Measurements from ENCODE around the gene ASPSCR1.
A peak's percentile ranks its signal among the peaks of the same experiment; 100 is the strongest.

ASPSCR1 gene

DNA sequence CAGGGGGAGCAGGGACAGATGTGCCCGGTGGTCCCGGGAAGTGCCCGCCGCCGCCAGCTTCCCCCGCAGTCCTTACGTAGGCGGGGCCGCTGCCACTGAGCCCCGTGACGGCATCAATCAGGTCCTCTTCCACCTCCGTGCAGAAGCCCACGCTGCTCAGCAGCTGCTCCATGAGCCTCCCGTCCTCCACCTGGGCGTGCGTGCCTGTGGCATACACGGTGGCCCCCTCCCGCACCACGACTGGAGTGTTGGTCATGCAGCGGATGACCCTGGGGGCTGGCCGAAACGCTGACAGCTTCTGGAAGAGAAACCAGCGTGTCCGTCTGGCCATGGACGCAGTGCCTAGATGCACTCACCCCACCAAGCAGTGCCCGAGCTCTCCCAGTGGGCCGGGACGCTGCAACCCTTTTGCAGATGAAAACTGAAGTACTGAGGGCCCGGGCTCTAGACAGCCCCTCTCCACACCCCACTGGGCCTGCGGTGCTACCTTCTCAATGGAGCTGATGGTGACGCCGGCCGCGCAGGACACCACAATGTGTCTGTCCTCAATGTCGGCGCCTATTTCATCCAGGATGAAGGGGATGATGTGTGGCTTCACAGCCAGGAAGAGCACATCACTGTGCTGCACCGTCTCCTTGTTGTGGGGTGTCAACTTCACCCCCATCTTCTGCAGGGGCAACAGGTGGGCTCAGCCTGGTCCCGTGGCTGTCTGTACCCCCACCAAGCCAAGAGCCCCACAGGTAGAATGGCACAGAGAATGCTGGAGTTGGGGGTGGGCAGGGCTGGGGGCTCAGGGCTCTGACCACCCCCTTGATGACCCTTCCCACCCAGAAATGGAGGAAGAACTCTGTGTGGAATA is 42.4 kb upstream of the ASPSCR1 start:
- Mint-ChIP-seq H3K27ac (no peak overlapping the region), H3K9me3 (no peaks in the 10 kb centered on the region), H3K27me3 (peaks cover 84% of the 10 kb centered on the region), H3K4me1 (ENCODE audit: low read depth) (peaks cover 20% of the 10 kb centered on the region), H3K4me3 (no peak overlapping the region), H3K36me3 (ENCODE audit: low read depth) (no peaks in the 10 kb centered on the region)
- intact Hi-C loops (cut with micrococcal nuclease), result no loop called here

DNA sequence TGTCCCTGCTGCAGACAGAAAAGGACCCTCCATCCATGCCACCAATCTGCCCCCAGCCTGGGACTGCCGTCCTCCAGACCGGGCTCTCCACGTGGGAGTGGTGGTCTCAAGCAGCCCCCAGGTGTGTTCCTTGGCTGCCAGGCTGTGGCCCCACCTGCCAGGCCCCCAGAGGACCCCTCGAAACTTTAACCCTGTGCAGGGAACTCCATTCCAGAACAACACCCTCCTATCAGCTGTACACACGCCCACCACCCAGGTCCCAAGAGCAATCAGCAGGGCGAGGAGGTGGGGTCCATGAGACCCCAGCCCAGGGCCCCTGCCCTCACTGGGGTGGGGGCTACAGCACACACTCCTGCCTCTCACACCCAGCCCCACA is 41.7 kb upstream of the ASPSCR1 start:
- Mint-ChIP-seq H3K36me3 (ENCODE audit: low read depth) (no peaks in the 10 kb centered on the region), H3K4me3 (no peak overlapping the region), H3K27me3 (peaks cover 84% of the 10 kb centered on the region), H3K9me3 (no peaks in the 10 kb centered on the region), H3K4me1 (ENCODE audit: low read depth) (peaks cover 20% of the 10 kb centered on the region), H3K27ac (peak overlapping the region; percentile 36)
- intact Hi-C loops (cut with micrococcal nuclease), result no loop called here

DNA sequence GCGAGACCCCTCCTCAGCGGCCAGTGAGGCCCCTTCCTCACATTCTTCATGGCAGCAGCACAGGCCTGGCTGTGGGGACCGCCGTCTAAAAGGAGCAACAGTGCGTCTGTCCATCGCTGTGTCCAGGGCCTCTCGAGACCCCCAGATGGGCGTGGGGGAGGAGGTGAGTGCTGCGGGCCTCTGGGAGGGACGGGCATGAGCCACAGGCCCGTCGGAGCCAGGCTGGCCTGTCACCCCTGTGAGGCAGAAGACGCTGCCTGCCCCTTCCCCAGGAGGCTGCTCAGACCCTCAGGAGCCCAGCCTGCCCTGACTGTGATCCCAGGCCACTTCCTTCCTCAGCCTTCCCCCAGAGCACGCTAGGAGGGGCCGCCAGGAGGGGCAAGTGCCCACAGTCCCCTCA is 38.2 kb upstream of the ASPSCR1 start:
- no peaks in the 10 kb centered on the region for H3K36me3 Mint-ChIP-seq (ENCODE audit: low read depth)
- peaks cover 80% of the 10 kb centered on the region for H3K27me3 Mint-ChIP-seq
- H3K4me3 Mint-ChIP-seq, result no peak overlapping the region
- no peaks in the 10 kb centered on the region for H3K9me3 Mint-ChIP-seq
- intact Hi-C loops (cut with micrococcal nuclease), result no loop called here
- no peak overlapping the region for H3K27ac Mint-ChIP-seq
- peaks cover 11% of the 10 kb centered on the region for H3K4me1 Mint-ChIP-seq (ENCODE audit: low read depth)

DNA sequence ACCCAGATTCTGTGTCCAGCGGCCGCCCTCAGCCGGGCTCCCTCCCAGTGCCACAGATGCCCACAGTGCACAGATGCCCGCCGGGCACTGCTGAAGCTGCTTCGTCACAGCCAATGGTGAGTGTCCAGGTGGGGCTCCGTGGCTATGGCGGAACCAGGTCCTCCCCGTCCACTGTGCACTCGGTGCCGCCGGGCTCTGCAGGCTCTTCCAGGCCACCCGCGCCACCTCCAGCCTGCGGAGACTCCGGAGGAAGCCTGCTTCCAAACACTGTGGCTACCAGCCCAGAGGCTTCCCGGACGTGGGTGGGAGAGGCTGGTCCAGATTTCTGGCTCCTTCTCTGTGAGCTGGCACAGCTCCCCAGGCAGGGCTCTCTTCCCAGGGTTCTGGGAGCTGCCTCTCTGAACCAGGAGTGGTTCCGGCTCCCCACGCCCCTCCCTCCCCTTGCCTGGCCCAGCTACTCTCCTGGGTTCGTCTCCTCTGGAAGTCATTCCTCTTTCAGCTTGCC is 37.5 kb upstream of the ASPSCR1 start:
- H3K4me1 Mint-ChIP-seq (ENCODE audit: low read depth), result peaks cover 11% of the 10 kb centered on the region
- no peak overlapping the region for H3K27ac Mint-ChIP-seq
- H3K4me3 Mint-ChIP-seq, result no peak overlapping the region
- no peaks in the 10 kb centered on the region for H3K36me3 Mint-ChIP-seq (ENCODE audit: low read depth)
- intact Hi-C loops (cut with micrococcal nuclease), result no loop called here
- H3K27me3 Mint-ChIP-seq, result peaks cover 80% of the 10 kb centered on the region
- H3K9me3 Mint-ChIP-seq, result no peaks in the 10 kb centered on the region

DNA sequence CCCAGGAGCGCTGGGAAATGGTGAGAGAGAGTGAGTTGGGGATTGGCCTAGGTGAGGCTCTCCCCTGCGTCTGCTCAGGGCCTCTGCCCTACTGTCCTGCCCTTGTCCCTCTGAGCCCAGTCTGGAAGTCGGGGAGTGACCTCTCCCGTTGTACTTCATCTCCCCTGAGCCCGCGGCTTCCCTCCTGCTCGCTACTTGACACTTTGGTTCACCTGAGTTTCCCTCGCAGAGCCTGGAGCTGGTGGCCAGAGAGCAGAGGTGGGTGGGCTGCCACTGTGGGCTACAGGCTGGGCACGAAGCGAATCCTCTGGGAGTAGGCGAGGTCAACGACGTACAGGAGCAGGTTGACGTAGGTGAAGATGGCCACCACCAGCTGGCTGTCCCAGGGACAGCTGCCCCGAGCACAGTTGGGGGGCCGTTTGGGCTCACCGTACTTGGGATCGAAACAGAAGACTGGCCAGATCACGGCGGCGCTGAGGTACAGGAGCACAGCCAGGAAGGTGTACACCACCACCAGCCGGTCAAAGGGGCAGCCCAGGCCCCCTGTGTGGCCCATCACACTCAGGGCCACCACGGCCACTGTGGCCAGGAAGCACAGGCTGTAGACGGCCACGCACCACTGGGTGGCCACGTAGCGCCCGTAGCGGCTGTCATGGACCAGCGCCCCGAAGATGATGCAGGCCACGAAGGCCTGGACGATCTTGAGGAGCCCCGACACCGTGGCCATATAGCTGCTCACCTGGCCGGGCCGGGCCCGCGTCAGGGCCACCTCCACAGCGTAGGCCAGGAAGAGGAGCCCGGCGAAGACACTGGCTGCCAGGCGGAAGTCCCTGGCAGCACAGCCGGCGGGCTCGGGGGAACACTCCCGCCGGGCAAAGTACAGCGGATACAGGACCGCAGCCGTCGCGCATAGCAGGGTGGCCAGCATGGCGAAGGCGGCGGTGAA is 36.6 kb upstream of the ASPSCR1 start:
- Mint-ChIP-seq H3K9me3 (no peaks in the 10 kb centered on the region), H3K4me1 (ENCODE audit: low read depth) (peaks cover 11% of the 10 kb centered on the region), H3K27ac (no peak overlapping the region), H3K36me3 (ENCODE audit: low read depth) (no peaks in the 10 kb centered on the region), H3K27me3 (peaks cover 77% of the 10 kb centered on the region), H3K4me3 (no peak overlapping the region)
- intact Hi-C loops (cut with micrococcal nuclease), result no loop called here

DNA sequence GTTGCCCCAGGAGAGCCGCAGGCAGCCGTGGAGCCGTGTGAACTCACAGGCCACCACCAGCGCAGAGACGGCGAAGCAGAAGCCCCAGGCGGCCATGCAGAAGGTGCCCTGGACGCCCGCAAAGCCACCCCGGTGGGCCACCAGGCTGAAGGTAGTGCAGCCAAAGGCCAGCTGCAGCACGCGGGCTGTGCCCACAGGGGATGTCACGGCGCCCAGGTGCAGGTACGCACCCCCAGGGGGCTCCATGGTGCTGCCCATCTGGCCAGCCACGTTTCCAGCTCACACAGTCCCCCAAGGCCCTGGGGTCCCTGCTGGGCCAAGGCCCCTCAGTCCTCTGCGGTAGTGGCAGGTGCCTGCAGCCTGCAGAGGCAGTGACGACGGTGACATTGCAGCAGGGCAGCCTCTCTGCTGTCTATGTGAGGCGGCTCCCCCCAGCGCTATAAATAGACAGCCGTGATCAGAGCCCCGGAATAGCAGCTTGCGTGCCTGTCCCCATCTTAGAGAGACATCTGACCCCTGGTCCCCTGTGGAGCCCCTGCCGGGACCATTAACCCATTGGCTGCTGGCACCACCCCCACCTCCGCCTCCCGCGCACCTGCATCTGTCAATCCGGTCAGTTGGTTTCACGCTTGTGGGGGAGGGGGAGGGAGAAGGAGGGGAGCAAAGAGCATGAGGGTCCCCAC is 35.8 kb upstream of the ASPSCR1 start:
- Mint-ChIP-seq H3K36me3 (ENCODE audit: low read depth) (no peaks in the 10 kb centered on the region), H3K9me3 (no peaks in the 10 kb centered on the region), H3K27me3 (peaks cover 71% of the 10 kb centered on the region), H3K4me1 (ENCODE audit: low read depth) (peaks cover 9% of the 10 kb centered on the region), H3K4me3 (no peak overlapping the region), H3K27ac (no peak overlapping the region)
- intact Hi-C loops (cut with micrococcal nuclease), result no loop called here

DNA sequence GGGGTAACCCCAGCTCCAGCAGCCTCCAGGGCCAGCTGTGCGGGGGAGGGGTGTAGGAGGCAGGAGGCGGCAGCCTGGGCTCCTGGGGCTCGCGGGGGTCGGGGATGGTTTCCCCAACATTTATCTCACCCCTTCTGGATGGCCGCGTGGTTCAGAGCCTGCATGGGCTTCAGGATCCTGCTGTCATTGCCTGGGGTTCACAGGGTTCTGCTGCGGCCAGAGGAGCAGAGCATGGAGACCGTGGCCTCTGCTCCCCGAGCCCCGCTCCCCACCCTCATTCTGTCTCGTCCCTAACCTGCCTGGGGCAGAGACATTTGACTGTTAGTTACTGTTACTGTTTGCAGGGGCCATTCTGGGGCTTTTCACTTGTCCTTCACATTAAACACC is 35.3 kb upstream of the ASPSCR1 start:
- Mint-ChIP-seq H3K36me3 (ENCODE audit: low read depth) (no peaks in the 10 kb centered on the region), H3K4me1 (ENCODE audit: low read depth) (peaks cover 6% of the 10 kb centered on the region), H3K4me3 (no peak overlapping the region), H3K27ac (no peak overlapping the region), H3K27me3 (peaks cover 70% of the 10 kb centered on the region), H3K9me3 (no peaks in the 10 kb centered on the region)
- intact Hi-C loops (cut with micrococcal nuclease), result no loop called here

DNA sequence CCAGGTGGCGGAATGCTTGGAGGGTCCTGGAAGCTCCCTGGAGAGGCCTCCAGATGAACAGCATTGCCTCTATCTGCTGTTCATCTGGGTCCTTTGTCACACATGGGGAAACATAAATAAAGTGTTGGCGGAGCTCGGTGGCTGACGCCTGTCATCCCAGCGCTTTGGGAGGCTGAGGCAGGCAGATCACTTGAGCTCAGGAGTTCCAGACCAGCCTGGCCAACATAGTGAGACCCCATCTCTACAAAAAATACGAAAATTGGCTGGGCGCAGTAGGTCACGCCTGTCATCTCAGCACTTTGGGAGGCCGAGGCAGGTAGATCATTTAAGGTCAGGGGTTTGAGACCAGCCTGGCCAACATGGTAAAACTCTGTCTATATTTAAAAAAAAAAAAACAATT is 32.6 kb upstream of the ASPSCR1 start:
- H3K4me3 Mint-ChIP-seq, result no peak overlapping the region
- H3K4me1 Mint-ChIP-seq (ENCODE audit: low read depth), result no peaks in the 10 kb centered on the region
- H3K36me3 Mint-ChIP-seq (ENCODE audit: low read depth), result no peaks in the 10 kb centered on the region
- no peak overlapping the region for H3K27ac Mint-ChIP-seq
- intact Hi-C loops (cut with micrococcal nuclease), result no loop called here
- H3K27me3 Mint-ChIP-seq, result peaks cover 53% of the 10 kb centered on the region
- H3K9me3 Mint-ChIP-seq, result no peaks in the 10 kb centered on the region

DNA sequence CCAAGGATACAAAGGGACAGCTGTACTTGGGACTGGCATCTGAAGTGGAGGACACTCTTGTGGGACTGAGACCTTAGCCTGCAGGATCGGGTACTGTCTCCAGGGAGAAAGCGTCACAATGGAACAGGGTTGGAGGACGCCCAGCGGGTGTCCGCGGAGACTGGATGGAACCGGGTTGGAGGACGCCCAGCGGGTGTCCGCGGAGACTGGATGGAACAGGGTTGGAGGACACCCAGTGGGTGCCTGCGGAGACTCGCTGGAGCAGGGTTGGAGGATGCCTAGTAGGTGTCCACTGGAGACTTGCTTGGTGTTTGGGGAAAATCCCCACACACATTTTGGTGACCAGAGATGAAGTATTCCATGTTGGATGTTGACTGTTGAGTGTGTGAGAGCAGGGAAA is 30.2 kb upstream of the ASPSCR1 start, which contains the start of gene MYADML2:
Gene MYADML2, minus strand, starts transcription at position 45 of the 400 bp plus-strand sequence. CDS start 5,492 bp downstream, outside the sequence.
- H3K27ac Mint-ChIP-seq, result no peak within 1 kb of the TSS
- H3K4me3 Mint-ChIP-seq, result no peak within 1 kb of the TSS
- no peaks in the 10 kb centered on the region for H3K36me3 Mint-ChIP-seq (ENCODE audit: low read depth)
- no peaks in the 10 kb centered on the region for H3K9me3 Mint-ChIP-seq
- no peaks in the 10 kb centered on the region for H3K4me1 Mint-ChIP-seq (ENCODE audit: low read depth)
- intact Hi-C loops (cut with micrococcal nuclease), result no loop called here
- peaks cover 44% of the 10 kb centered on the region for H3K27me3 Mint-ChIP-seq

DNA sequence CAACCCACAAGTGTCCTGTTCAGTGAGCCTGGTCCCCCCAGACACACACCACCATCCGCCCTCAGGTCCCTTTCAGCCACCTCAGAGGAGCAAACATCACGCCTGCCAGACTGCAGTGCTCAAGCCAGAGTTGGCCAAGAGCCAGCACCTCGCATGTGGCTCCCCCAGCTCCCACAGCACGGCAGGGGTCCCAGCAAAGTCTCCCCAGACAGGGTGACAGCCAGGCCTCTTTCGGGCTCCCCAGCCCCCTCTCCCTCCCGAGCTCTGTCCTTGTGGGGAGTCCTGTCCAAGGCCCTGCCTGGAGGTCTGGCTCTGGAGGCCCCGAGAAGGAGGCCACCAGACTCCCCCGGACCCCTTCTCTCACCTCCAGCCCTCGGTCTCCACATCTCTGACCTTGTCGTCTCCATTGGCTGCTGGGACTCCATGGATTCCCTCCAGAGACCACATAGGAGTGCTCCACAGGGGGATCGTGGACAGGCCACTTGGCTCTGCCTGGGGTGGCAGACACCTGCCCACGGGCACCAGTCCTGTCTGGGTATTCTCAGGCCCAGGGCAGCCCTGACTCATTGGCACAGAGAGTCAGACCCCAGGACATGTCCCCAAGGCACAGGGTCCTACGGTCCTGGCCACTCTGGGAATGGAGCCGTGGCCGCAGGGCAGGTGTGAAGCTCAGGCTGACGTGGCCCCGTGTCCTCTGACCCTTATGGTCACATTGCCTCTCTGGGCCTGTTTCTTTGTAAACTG is 28.6 kb upstream of the ASPSCR1 start:
- H3K4me1 Mint-ChIP-seq (ENCODE audit: low read depth), result peaks cover 5% of the 10 kb centered on the region
- peaks cover 38% of the 10 kb centered on the region for H3K27me3 Mint-ChIP-seq
- H3K9me3 Mint-ChIP-seq, result no peaks in the 10 kb centered on the region
- no peak overlapping the region for H3K4me3 Mint-ChIP-seq
- no peaks in the 10 kb centered on the region for H3K36me3 Mint-ChIP-seq (ENCODE audit: low read depth)
- no peak overlapping the region for H3K27ac Mint-ChIP-seq
- intact Hi-C loops (cut with micrococcal nuclease), result no loop called here

DNA sequence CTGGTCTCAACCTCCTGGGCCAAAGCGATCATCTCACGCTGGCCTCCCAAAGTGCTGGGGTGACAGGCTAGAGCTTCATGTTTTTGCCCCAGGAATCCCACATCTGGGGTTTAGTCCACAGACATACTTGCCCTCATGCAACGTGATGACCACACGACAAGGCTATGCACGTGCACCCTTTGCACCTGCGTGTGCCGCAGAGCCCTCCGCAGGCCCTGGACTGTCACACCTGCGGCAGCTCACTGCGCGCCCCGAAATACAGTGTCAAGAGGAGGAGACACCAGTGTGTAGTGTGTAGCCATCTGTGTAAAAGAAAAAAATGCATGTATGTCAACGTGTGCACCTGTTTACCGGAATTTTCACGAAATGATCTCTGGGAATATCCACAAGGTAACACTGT is 26.9 kb upstream of the ASPSCR1 start:
- intact Hi-C loops (cut with micrococcal nuclease), result no loop called here
- Mint-ChIP-seq H3K4me3 (no peak overlapping the region), H3K27ac (no peak overlapping the region), H3K36me3 (ENCODE audit: low read depth) (no peaks in the 10 kb centered on the region), H3K27me3 (peaks cover 28% of the 10 kb centered on the region), H3K9me3 (no peaks in the 10 kb centered on the region), H3K4me1 (ENCODE audit: low read depth) (peaks cover 5% of the 10 kb centered on the region)

DNA sequence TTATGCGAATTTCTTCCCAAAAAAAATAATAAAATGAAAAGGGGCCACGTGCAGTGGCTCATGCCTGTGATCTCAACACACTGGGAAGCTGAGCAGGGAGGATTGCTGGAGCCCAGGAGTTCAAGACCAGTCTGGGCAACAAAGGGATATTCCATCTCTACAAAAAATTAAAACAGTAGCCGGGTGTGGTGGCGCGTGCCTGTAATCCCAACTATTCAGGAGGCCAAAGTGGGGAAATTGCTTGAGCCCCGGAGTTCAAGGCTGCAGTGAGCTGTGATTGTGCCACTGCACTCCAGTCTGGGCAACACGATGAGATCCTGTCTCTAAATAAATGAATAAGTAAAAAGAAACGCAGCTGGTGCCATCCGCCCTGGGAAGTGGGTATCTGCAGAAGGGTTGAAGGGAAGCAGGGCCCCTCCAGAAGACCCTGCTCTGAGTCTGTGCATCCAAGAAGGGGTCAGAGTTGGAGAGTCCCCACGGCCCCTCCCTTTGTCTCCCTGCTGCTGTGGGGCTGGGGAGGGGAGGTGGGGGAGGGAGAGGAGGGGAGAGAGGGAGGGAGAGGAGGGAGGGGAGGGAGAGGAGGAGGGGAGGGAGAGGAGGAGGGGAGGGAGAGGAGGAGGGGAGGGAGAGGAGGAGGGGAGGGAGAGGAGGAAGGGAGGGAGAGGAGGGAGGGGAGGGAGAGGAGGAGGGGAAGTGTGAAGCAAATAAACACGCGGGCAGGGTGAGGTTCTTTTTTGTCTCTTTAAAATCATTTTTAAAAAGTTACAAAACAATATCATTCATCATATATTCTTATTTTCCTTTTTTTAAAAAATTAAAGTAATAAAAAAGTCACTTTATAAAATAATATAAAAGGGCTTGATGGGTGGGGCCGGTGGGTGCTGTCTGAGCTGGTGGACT is 25.4 kb upstream of the ASPSCR1 start:
- Mint-ChIP-seq H3K36me3 (ENCODE audit: low read depth) (no peaks in the 10 kb centered on the region), H3K9me3 (no peaks in the 10 kb centered on the region), H3K27me3 (peaks cover 23% of the 10 kb centered on the region), H3K27ac (no peak overlapping the region), H3K4me3 (no peak overlapping the region), H3K4me1 (ENCODE audit: low read depth) (peaks cover 5% of the 10 kb centered on the region)
- intact Hi-C loops (cut with micrococcal nuclease), result no loop called here

All from dendritic cell treated with granulocyte-macrophage colony-stimulating factor and Interleukin-4, amounts not matched to agents 40 ng/mL and 50 ng/mL, for 4 days (primary cell).